SK-N-SH (cell line): ENCODE results near the gene CREBL2. TPM values are rescaled to one million over a fixed set of nuclear protein-coding genes. Genes with fewer than 3 reads are reported as not detected.

ENCODE experiments used
- CTCF ChIA-PET: fragments of 300-600, 350-600 bp; formaldehyde crosslinking; extraction: SDS; loops from one replicate; lab custom pipeline; 2021; lab: Yijun Ruan, JAX
- POLR2A ChIA-PET: fragments of 350-600 bp; sonication (Branson Sonifier 250); formaldehyde crosslinking; extraction: SDS; loops from one replicate; lab custom pipeline; 2020; ENCODE audit warnings: antibody characterized with exemption, inconsistent platforms; lab: Yijun Ruan, JAX
- DNase-seq: peaks from one replicate; pipeline ENCODE4 v3.0.0; 2012
- H2AFZ ChIP-seq: fragments of 200-600 bp; sonication (generic); 2 replicates; pipeline ENCODE4 v1.8.1; 2016; ENCODE audit warnings: antibody characterized with exemption, mild to moderate bottlenecking, low read depth
- H3F3A ChIP-seq: fragments of 200-600 bp; sonication (generic); replicated peaks from 2 replicates; pipeline ENCODE3; 2016; ENCODE audit warnings: antibody characterized with exemption, mild to moderate bottlenecking; ENCODE audit not compliant: insufficient read depth
- H3K27ac ChIP-seq, 2 experiments: fragments of 200-500 bp in 1 of 2; fragments of 200-600 bp in 1 of 2; sonication (Bioruptor generic) in 1 of 2; sonication (generic), shearing (Covaris generic) in 1 of 2; 2 replicates each; pipeline versions ENCODE4 v1.5.1 to v1.6.1; 2014 to 2016; ENCODE audit warnings: low read depth in 2 of 2, inconsistent platforms in 1 of 2, low read length in 1 of 2, mild to moderate bottlenecking in 1 of 2, mixed read lengths in 1 of 2
- H3K27me3 ChIP-seq: fragments of 200-600 bp; sonication (generic), shearing (Covaris generic); 2 replicates; pipeline ENCODE4 v1.6.1; 2016; ENCODE audit warnings: mixed run types; ENCODE audit not compliant: insufficient read depth
- H3K36me3 ChIP-seq, 2 experiments: fragments of 200-500 bp in 1 of 2; fragments of 200-600 bp in 1 of 2; sonication (Bioruptor generic) in 1 of 2; sonication (generic) in 1 of 2; replicated peaks in 1 of 2; 2 replicates each; pipeline versions ENCODE3 to v1.5.1; 2014 to 2016; ENCODE audit warnings: low read length in 1 of 2, mild to moderate bottlenecking in 1 of 2; ENCODE audit not compliant: insufficient read depth in 2 of 2, control insufficient read depth in 1 of 2
- H3K4me1 ChIP-seq, 2 experiments: fragments of 200-500 bp in 1 of 2; fragments of 200-600 bp in 1 of 2; sonication (Bioruptor generic) in 1 of 2; sonication (generic), shearing (Covaris generic) in 1 of 2; 2 replicates each; pipeline versions ENCODE4 v1.5.1 to v1.6.1; 2014 to 2016; ENCODE audit warnings: low read depth in 1 of 2, low read length in 1 of 2, mixed run types in 1 of 2; ENCODE audit not compliant: insufficient read depth in 2 of 2, control insufficient read depth in 1 of 2
- H3K4me2 ChIP-seq: fragments of 200-600 bp; sonication (generic), shearing (Covaris generic); 2 replicates; pipeline ENCODE4 v1.6.1; 2017; ENCODE audit warnings: mixed run types
- H3K4me3 ChIP-seq, 2 experiments: fragments of 200-500 bp in 1 of 2; fragments of 200-600 bp in 1 of 2; sonication (Bioruptor generic) in 1 of 2; sonication (generic), shearing (Covaris generic) in 1 of 2; 2 replicates each; pipeline versions ENCODE4 v1.5.1 to v1.8.1; 2014 to 2016; ENCODE audit warnings: low read depth in 2 of 2, inconsistent platforms in 1 of 2, low read length in 1 of 2, mild to moderate bottlenecking in 1 of 2, mixed read lengths in 1 of 2, moderate library complexity in 1 of 2
- H3K79me2 ChIP-seq: fragments of 200-600 bp; sonication (generic); 2 replicates; pipeline ENCODE4 v1.8.1; 2017; ENCODE audit warnings: mild to moderate bottlenecking; ENCODE audit not compliant: insufficient read depth
- H3K9ac ChIP-seq: fragments of 200-600 bp; sonication (generic); 2 replicates; pipeline ENCODE4 v1.6.1; 2017; ENCODE audit warnings: mixed run types
- H3K9me2 ChIP-seq: fragments of 200-600 bp; sonication (generic); 2 replicates; pipeline ENCODE4 v1.6.1; 2017; ENCODE audit warnings: mixed run types
- H3K9me3 ChIP-seq: fragments of 200-600 bp; sonication (generic); 2 replicates; pipeline ENCODE4 v1.6.1; 2017; ENCODE audit warnings: mixed run types, mild to moderate bottlenecking, moderate library complexity
- H4K20me1 ChIP-seq: fragments of 200-600 bp; sonication (generic); 2 replicates; pipeline ENCODE4 v1.6.1; 2017; ENCODE audit warnings: mild to moderate bottlenecking, mixed run types; ENCODE audit not compliant: insufficient read depth
- ELF1 ChIP-seq: IDR thresholded peaks from 2 replicates; pipeline ENCODE4 v1.4.0; 2012
- EP300 ChIP-seq, 2 experiments: IDR thresholded peaks; 2 replicates each; pipeline versions ENCODE4 v1.4.0 to v1.6.1; 2012; ENCODE audit warnings: borderline replicate concordance in 1 of 2, low read depth in 1 of 2, low read length in 1 of 2
- GABPA ChIP-seq: IDR thresholded peaks from 2 replicates; pipeline ENCODE4 v1.4.0; 2012; ENCODE audit warnings: low read depth, mild to moderate bottlenecking
- MAX ChIP-seq: IDR thresholded peaks from 2 replicates; pipeline ENCODE4 v1.4.0; 2012; ENCODE audit warnings: low read depth
- RCOR1 ChIP-seq: fragments of 150-350 bp; IDR thresholded peaks from 2 replicates; pipeline ENCODE4 v1.6.1; 2017; ENCODE audit warnings: antibody characterized with exemption, low read length
- SIN3A ChIP-seq: IDR thresholded peaks from 2 replicates; pipeline ENCODE4 v1.6.1; 2012; ENCODE audit warnings: low read depth, mild to moderate bottlenecking, low read length, moderate library complexity, borderline replicate concordance
- TCF12 ChIP-seq: IDR thresholded peaks from 2 replicates; pipeline ENCODE4 v1.4.0; 2012
- USF1 ChIP-seq: IDR thresholded peaks from 2 replicates; pipeline ENCODE4 v1.4.0; 2012; ENCODE audit warnings: low read depth, borderline replicate concordance
- WGBS: methylation state at CpG from one replicate; pipeline ENCODE4 v1.1.6; 2017; ENCODE audit warnings: low lambda C conversion rate; 5-methylcytosine and 5-hydroxymethylcytosine counted together
- polyA plus RNA-seq, 3 experiments: library from polyadenylated mRNA; depleted of rRNA; stranded (reverse); fragments of >200 nt; gene quantifications; 2 replicates each; pipeline ENCODE4 v1.2.3, GENCODE V29; 2012

Gene CREBL2
- polyA plus RNA-seq, 1 of the 3 experiments (the other 2 are of a cell fraction): 12.6 TPM

- POLR2A ChIA-PET: interaction anchor here (0.6 kb wide), 1 partner anchor 13 kb away, joined by 3 read pairs; the partner anchor contains the start of gene CREBL2
- TF ChIP-seq USF1 (no peak), SIN3A (no peak)
Observed at GRCh38 chr12:12598864-12599263, 12.8 kb upstream of the CREBL2 start.

GRCh38 chr12:12599750-12600643 is 11.7 kb upstream of the CREBL2 start:
- no peak overlapping the region for H2AFZ ChIP-seq
- no peaks in the 10 kb centered on the region for H4K20me1 ChIP-seq
- no peaks in the 10 kb centered on the region for H3K27me3 ChIP-seq
- H3K9ac ChIP-seq: no peak overlapping the region
- DNase-seq: no peak
- no peak overlapping the region for H3K4me2 ChIP-seq
- ChIA-PET POLR2A (no interaction called here), CTCF (interaction anchor here (1.0 to 1.4 kb wide), 3 partner anchors 36 to 222 kb away, joined by 3 to 6 read pairs (median 3); no protein-coding TSS in a partner anchor)
- H3K4me3 ChIP-seq: no peak overlapping the region
- H3K36me3 ChIP-seq: no peaks in the 10 kb centered on the region
- no peaks in the 10 kb centered on the region for H3K79me2 ChIP-seq
- WGBS: 73% methylated on average over 9 of the region's 9 CpGs
- TF ChIP-seq MAX (no peak), RCOR1 (0 out of 2 replicates have a peak, but pooled peaks have one; percentile 30), USF1 (no peak), GABPA (no peak), EP300 (IDR thresholded peaks at IDR 0.05; ENCODE audit: borderline replicate concordance in 1 of 2, low read depth in 1 of 2, low read length in 1 of 2) (no peak), TCF12 (peak; percentile 15; the same call in 1 of the 2 replicates), ELF1 (no peak)
- H3K4me1 ChIP-seq: no peaks in the 10 kb centered on the region
- no peak overlapping the region for H3K27ac ChIP-seq
- no peaks in the 10 kb centered on the region for H3K9me3 ChIP-seq
- no peaks in the 10 kb centered on the region for H3K9me2 ChIP-seq
- H3F3A ChIP-seq: peaks cover 3% of the 10 kb centered on the region

More at GRCh38 chr12:12598864-12599263, 12.8 kb upstream of the CREBL2 start:
- H3K36me3 ChIP-seq: no peaks in the 10 kb centered on the region
- no peaks in the 10 kb centered on the region for H3K9me2 ChIP-seq
- H3F3A ChIP-seq: peaks cover 3% of the 10 kb centered on the region
- WGBS: 71% methylated on average over 3 of the region's 3 CpGs
- no peak overlapping the region for H3K27ac ChIP-seq
- DNase-seq: no peak
- H3K4me3 ChIP-seq: no peak overlapping the region
- no peaks in the 10 kb centered on the region for H3K4me1 ChIP-seq
- no peak overlapping the region for H3K4me2 ChIP-seq
- H3K27me3 ChIP-seq: no peaks in the 10 kb centered on the region
- no peaks in the 10 kb centered on the region for H3K79me2 ChIP-seq
- no peaks in the 10 kb centered on the region for H4K20me1 ChIP-seq
- no peaks in the 10 kb centered on the region for H3K9me3 ChIP-seq
- no peak overlapping the region for H3K9ac ChIP-seq
- CTCF ChIA-PET: interaction anchor here (1.4 kb wide), 1 partner anchor 35 kb away, joined by 6 read pairs; no protein-coding TSS in a partner anchor
- no peak overlapping the region for H2AFZ ChIP-seq
